ENCODE data around the gene SLCO4C1.

The SLCO4C1 gene

GRCh38 chr5:102309586-102309985, 13.5 kb upstream of the SLCO4C1 start:
- Histone ChIP-seq H3K9me3 (ENCODE audit: control insufficient read depth, insufficient read depth, low read depth, low read length) (no peaks in the 10 kb centered on the region), H3K4me3 (ENCODE audit: low read depth, low read length) (no peak overlapping the region), H3K27ac (ENCODE audit: extremely low read depth, low read depth, low read length) (no peak overlapping the region), H3K36me3 (ENCODE audit: control insufficient read depth in 2 of 2, insufficient read depth in 1 of 2, low read length in 2 of 2) (no peaks in the 10 kb centered on the region), H3K4me1 (ENCODE audit: control insufficient read depth, insufficient read depth, low read length) (no peaks in the 10 kb centered on the region)
- TF ChIP-seq ZNF10 (tag by site-specific recombination; IDR thresholded peaks at IDR 0.05) (peak; percentile 87), ZNF701 (tag by site-specific recombination; IDR thresholded peaks at IDR 0.05) (no peak)
- ChIA-PET POLR2A (no interaction called here), CTCF (no interaction called here)

GRCh38 chr5:102307232-102307631, 11.1 kb upstream of the SLCO4C1 start:
- TF ChIP-seq, protein P1, sequence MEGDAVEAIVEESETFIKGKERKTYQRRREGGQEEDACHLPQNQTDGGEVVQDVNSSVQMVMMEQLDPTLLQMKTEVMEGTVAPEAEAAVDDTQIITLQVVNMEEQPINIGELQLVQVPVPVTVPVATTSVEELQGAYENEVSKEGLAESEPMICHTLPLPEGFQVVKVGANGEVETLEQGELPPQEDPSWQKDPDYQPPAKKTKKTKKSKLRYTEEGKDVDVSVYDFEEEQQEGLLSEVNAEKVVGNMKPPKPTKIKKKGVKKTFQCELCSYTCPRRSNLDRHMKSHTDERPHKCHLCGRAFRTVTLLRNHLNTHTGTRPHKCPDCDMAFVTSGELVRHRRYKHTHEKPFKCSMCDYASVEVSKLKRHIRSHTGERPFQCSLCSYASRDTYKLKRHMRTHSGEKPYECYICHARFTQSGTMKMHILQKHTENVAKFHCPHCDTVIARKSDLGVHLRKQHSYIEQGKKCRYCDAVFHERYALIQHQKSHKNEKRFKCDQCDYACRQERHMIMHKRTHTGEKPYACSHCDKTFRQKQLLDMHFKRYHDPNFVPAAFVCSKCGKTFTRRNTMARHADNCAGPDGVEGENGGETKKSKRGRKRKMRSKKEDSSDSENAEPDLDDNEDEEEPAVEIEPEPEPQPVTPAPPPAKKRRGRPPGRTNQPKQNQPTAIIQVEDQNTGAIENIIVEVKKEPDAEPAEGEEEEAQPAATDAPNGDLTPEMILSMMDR (tag by site-specific recombination; IDR thresholded peaks at IDR 0.05), result no peak
- TF ChIP-seq PRDM2 (tag by site-specific recombination; IDR thresholded peaks at IDR 0.05; ENCODE audit: borderline replicate concordance), result no peak
- no peak for TF ChIP-seq MYNN (tag by site-specific recombination; IDR thresholded peaks at IDR 0.05; ENCODE audit: borderline replicate concordance)
- TF ChIP-seq ZBTB48 (tag by site-specific recombination; IDR thresholded peaks at IDR 0.05), result no peak
- TF ChIP-seq ZSCAN16 (tag by site-specific recombination; IDR thresholded peaks at IDR 0.05), result no peak
- no peak for TF ChIP-seq ZNF791 (tag by site-specific recombination; IDR thresholded peaks at IDR 0.05)
- no peak for TF ChIP-seq GLI4 (tag by site-specific recombination; IDR thresholded peaks at IDR 0.05)
- no peak for TF ChIP-seq SETDB1 (IDR thresholded peaks at IDR 0.05; ENCODE audit: insufficient read length, low read length)
- no peak for TF ChIP-seq OSR2 (tag by site-specific recombination; IDR thresholded peaks at IDR 0.05)
- TF ChIP-seq ZNF292 (tag by site-specific recombination; IDR thresholded peaks at IDR 0.05; ENCODE audit: borderline replicate concordance, low read depth), result no peak
- TF ChIP-seq HOXA7 (CRISPR knock-in tag; IDR thresholded peaks at IDR 0.05; ENCODE audit: borderline replicate concordance), result no peak
- TF ChIP-seq ZFP69B (tag by site-specific recombination; IDR thresholded peaks at IDR 0.05), result no peak
- TF ChIP-seq ZFP3 (tag by site-specific recombination; IDR thresholded peaks at IDR 0.05; ENCODE audit: low read depth), result no peak
- TF ChIP-seq GLIS1 (tag by site-specific recombination; IDR thresholded peaks at IDR 0.05), result no peak
- TF ChIP-seq ZNF830 (tag by site-specific recombination; IDR thresholded peaks at IDR 0.05; ENCODE audit: low read depth), result no peak
- TF ChIP-seq KLF9 (tag by site-specific recombination; IDR thresholded peaks at IDR 0.05; ENCODE audit: low read depth), result no peak
- TF ChIP-seq KLF10 (tag by site-specific recombination; IDR thresholded peaks at IDR 0.05), result no peak
- TF ChIP-seq, protein P2, sequence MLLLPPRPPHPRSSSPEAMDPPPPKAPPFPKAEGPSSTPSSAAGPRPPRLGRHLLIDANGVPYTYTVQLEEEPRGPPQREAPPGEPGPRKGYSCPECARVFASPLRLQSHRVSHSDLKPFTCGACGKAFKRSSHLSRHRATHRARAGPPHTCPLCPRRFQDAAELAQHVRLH (tag by site-specific recombination; IDR thresholded peaks at IDR 0.05), result no peak
- no peak for TF ChIP-seq ZNF701 (tag by site-specific recombination; IDR thresholded peaks at IDR 0.05)
- no peak for TF ChIP-seq PRDM10 (tag by site-specific recombination; IDR thresholded peaks at IDR 0.05)

More at GRCh38 chr5:102307232-102307631, 11.1 kb upstream of the SLCO4C1 start:
- Histone ChIP-seq H3K9me3 (ENCODE audit: control insufficient read depth, insufficient read depth, low read depth, low read length) (no peaks in the 10 kb centered on the region), H3K4me1 (ENCODE audit: control insufficient read depth, insufficient read depth, low read length) (no peaks in the 10 kb centered on the region), H3K4me3 (ENCODE audit: low read depth, low read length) (no peak overlapping the region), H3K27ac (ENCODE audit: extremely low read depth, low read depth, low read length) (no peak overlapping the region), H3K36me3 (ENCODE audit: control insufficient read depth in 2 of 2, insufficient read depth in 1 of 2, low read length in 2 of 2) (no peaks in the 10 kb centered on the region)
- ChIA-PET POLR2A (interaction anchor here (1.2 kb wide), 1 partner anchor 11 kb away, joined by 3 read pairs; the partner anchor contains the start of gene SLCO4C1), CTCF (interaction anchor here (2.4 kb wide), 1 partner anchor 11 kb away, joined by 8 read pairs; the partner anchor contains the start of gene SLCO4C1)

All from HEK293 (cell line).